Gastrocnemius medialis (tissue), 4 donors: ENCODE results near the gene ATP1A3.

Experiments
- POLR2A ChIP-seq, 2 donors: fragments of 450-650 bp; IDR thresholded peaks; one replicate each; pipeline ENCODE4 v1.6.1; 2017; ENCODE audit warnings: antibody characterized with exemption in 2 of 2, mild to moderate bottlenecking in 2 of 2, moderate library complexity in 2 of 2
- TF ChIP-seq, protein P1 (sequence below), 5 experiments: fragments of 450-650 bp in 3 of 5; fragments of 200-600 bp in 2 of 5; sonication (generic) in 2 of 5; IDR thresholded peaks in 4 of 5; conservative IDR thresholded peaks in 1 of 5; 1 replicate in 4 of 5; 2 replicates in 1 of 5; pipeline ENCODE4 v1.5.1; 2016 to 2019; ENCODE audit warnings: antibody characterized with exemption in 5 of 5, mild to moderate bottlenecking in 3 of 5, moderate library complexity in 3 of 5

DNA sequence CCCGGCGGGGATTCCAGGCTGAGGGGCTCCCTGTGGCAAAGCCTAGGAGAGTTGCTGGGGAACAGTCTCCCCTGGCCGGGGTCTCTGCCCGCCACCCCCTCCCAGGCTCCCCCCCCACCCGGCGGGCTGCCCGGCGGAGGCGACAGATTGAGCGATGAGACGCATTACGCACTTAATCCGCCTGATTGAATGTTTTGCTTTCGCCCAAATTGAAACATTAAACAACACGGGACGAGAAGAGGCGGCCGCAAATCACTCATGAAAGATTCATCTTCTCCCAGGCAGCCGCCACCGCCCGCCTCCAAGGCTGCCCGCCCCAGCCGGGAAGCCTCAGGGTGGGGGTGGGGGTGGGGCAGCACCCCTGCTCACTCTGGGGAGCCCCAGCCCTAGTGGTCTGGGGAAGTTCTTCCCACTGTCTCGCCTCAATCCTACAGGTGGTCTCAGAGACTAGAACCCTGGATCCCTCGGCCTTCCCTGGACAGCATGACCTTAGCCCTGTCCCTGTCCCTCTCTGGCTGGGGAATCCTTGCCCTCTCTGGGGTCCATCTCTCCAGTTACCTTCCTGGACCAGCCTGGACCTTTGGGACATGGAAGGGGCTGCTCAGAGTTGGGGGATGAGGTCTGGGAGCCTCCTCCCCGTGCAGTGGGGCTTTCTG lies 58.1 kb downstream of the ATP1A3 start:
- no peak for TF ChIP-seq POLR2A (IDR thresholded peaks at IDR 0.05)
- TF ChIP-seq, protein P1, sequence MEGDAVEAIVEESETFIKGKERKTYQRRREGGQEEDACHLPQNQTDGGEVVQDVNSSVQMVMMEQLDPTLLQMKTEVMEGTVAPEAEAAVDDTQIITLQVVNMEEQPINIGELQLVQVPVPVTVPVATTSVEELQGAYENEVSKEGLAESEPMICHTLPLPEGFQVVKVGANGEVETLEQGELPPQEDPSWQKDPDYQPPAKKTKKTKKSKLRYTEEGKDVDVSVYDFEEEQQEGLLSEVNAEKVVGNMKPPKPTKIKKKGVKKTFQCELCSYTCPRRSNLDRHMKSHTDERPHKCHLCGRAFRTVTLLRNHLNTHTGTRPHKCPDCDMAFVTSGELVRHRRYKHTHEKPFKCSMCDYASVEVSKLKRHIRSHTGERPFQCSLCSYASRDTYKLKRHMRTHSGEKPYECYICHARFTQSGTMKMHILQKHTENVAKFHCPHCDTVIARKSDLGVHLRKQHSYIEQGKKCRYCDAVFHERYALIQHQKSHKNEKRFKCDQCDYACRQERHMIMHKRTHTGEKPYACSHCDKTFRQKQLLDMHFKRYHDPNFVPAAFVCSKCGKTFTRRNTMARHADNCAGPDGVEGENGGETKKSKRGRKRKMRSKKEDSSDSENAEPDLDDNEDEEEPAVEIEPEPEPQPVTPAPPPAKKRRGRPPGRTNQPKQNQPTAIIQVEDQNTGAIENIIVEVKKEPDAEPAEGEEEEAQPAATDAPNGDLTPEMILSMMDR (IDR thresholded peaks at IDR 0.05 in 4 of 5, conservative IDR thresholded peaks at IDR 0.05 in 1 of 5), result no peak
